Gastrocnemius medialis (tissue), 4 donors: ENCODE data around the gene AGRP.

ENCODE experiments used
- CTCF ChIP-seq, 5 experiments: fragments of 450-650 bp in 3 of 5; fragments of 200-600 bp in 2 of 5; sonication (generic) in 2 of 5; IDR thresholded peaks in 4 of 5; conservative IDR thresholded peaks in 1 of 5; 1 replicate in 4 of 5; 2 replicates in 1 of 5; pipeline ENCODE4 v1.5.1; 2016 to 2019; ENCODE audit warnings: antibody characterized with exemption in 5 of 5, mild to moderate bottlenecking in 3 of 5, moderate library complexity in 3 of 5
- POLR2A ChIP-seq, 2 donors: fragments of 450-650 bp; IDR thresholded peaks; one replicate each; pipeline ENCODE4 v1.6.1; 2017; ENCODE audit warnings: antibody characterized with exemption in 2 of 2, mild to moderate bottlenecking in 2 of 2, moderate library complexity in 2 of 2

DNA sequence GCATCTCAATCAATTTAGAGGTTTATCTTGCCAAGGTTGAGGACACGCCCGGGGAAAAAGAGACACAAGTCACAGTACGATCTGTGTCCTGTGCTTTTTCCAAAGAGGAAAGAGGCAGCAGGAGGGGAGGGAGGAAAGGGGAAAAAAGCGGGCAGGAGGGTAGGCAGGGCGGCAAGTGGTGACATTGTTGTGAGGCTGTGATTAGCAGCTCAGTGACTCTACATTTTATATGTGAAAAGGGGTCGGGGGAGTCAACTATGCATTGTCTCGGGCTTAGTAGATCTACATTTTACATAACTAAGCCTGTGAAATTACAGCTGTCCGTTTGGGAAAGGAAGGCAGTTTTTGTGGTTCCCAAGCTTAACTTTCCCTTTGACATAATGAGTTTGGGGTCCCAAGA is 23.1 kb upstream of the AGRP start:
- TF ChIP-seq CTCF (IDR thresholded peaks at IDR 0.05 in 4 of 5, conservative IDR thresholded peaks at IDR 0.05 in 1 of 5) (no peak), POLR2A (IDR thresholded peaks at IDR 0.05) (no peak)
